Astrocyte (in vitro differentiated cells and primary cell): ENCODE results near the gene LMLN. TPM values are rescaled to one million over a fixed set of nuclear protein-coding genes. Genes with fewer than 3 reads are reported as not detected.

Source experiments
- DNase-seq: peaks from one replicate; pipeline ENCODE4 v3.0.0-alpha.2; 2010; ENCODE audit warnings: low read depth
- FAIRE-seq: peaks from 2 replicates; lab custom pipeline; 2011; peaks lifted over from hg19 to GRCh38; lab: Jason Lieb, UNC
- H2AFZ ChIP-seq: 2 replicates; pipeline ENCODE4 v1.6.0; 2012; ENCODE audit warnings: low read depth, low read length, inconsistent platforms
- H3K27ac ChIP-seq: 2 replicates; pipeline ENCODE4 v1.5.1; 2011; ENCODE audit warnings: low read depth, low read length, inconsistent platforms
- H3K27me3 ChIP-seq: 2 replicates; pipeline ENCODE4 v1.6.0; 2011; ENCODE audit warnings: low read length, inconsistent platforms; ENCODE audit not compliant: insufficient read depth
- H3K36me3 ChIP-seq: 2 replicates; pipeline ENCODE4 v1.5.1; 2011; ENCODE audit warnings: low read length, inconsistent platforms; ENCODE audit not compliant: insufficient read depth
- H3K4me1 ChIP-seq: 2 replicates; pipeline ENCODE4 v1.5.1; 2011; ENCODE audit warnings: low read length, inconsistent platforms; ENCODE audit not compliant: insufficient read depth
- H3K4me2 ChIP-seq: 2 replicates; pipeline ENCODE4 v1.6.0; 2012; ENCODE audit warnings: low read length, inconsistent platforms
- H3K4me3 ChIP-seq: 2 replicates; pipeline ENCODE4 v1.5.1; 2011; ENCODE audit warnings: low read depth, mild to moderate bottlenecking, low read length, inconsistent platforms; ENCODE audit not compliant: insufficient read depth
- H3K79me2 ChIP-seq: 2 replicates; pipeline ENCODE4 v1.6.0; 2012; ENCODE audit warnings: mild to moderate bottlenecking, low read length, inconsistent platforms; ENCODE audit not compliant: insufficient read depth
- H3K9ac ChIP-seq: 2 replicates; pipeline ENCODE4 v1.6.0; 2012; ENCODE audit warnings: mild to moderate bottlenecking, low read length, inconsistent platforms
- H3K9me3 ChIP-seq: 2 replicates; pipeline ENCODE4 v1.5.1; 2012; ENCODE audit warnings: low read depth, mild to moderate bottlenecking, low read length, inconsistent platforms; ENCODE audit not compliant: insufficient read depth
- H4K20me1 ChIP-seq: 2 replicates; pipeline ENCODE4 v1.6.0; 2012; ENCODE audit warnings: low read length, inconsistent platforms; ENCODE audit not compliant: insufficient read depth
- H3K27ac Mint-ChIP-seq: one replicate; pipeline ENCODE4 v1.8.0; 2021; ENCODE audit warnings: mild to moderate bottlenecking, mixed read lengths; ENCODE audit not compliant: unreplicated experiment
- H3K27me3 Mint-ChIP-seq: one replicate; pipeline ENCODE4 v1.8.0; 2021; ENCODE audit warnings: low read depth, mixed read lengths; ENCODE audit not compliant: unreplicated experiment
- H3K36me3 Mint-ChIP-seq: one replicate; pipeline ENCODE4 v1.8.0; 2021; ENCODE audit warnings: low read depth, mixed read lengths; ENCODE audit not compliant: unreplicated experiment
- H3K4me1 Mint-ChIP-seq: one replicate; pipeline ENCODE4 v1.8.0; 2021; ENCODE audit warnings: low read depth, mixed read lengths; ENCODE audit not compliant: unreplicated experiment
- H3K4me3 Mint-ChIP-seq: one replicate; pipeline ENCODE4 v1.8.0; 2021; ENCODE audit warnings: mild to moderate bottlenecking, moderate library complexity, mixed read lengths; ENCODE audit not compliant: unreplicated experiment
- H3K9me3 Mint-ChIP-seq: one replicate; pipeline ENCODE4 v1.8.0; 2021; ENCODE audit warnings: mild to moderate bottlenecking, mixed read lengths; ENCODE audit not compliant: unreplicated experiment
- CTCF ChIP-seq: IDR thresholded peaks from 2 replicates; pipeline ENCODE4 v1.5.1; 2011; ENCODE audit warnings: low read depth, mild to moderate bottlenecking, inconsistent platforms, low read length, moderate library complexity; ENCODE audit not compliant: insufficient read depth
- EZH2 ChIP-seq: IDR thresholded peaks from 2 replicates; pipeline ENCODE4 v1.6.1; 2012; ENCODE audit warnings: mild to moderate bottlenecking, low read length, inconsistent platforms; ENCODE audit not compliant: insufficient read depth
- total RNA-seq: library from RNA; stranded (reverse); gene quantifications from 2 replicates; pipeline ENCODE4 v1.2.1, GENCODE V29; 2021

The LMLN gene
- total RNA-seq, 1 donor from 2014 or later: 6.5 TPM

DNA sequence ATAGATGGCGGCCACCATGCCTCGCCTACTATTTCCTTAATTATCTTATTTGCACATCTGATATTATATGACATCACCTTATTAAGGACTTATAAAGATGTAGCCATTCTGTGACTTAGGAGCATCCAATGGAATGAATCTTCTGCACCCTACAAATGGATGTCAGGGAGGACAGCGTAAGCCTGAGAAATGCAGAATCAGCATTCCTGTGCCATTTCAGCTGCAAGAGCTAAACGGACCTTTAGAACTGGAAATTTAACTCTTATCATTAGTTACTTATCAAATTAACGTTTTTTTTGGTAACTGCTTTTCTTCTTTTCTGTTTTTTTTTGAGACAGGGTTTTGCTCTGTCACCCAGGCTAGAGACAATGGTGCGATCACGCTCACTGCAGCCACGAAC lies 65.6 kb downstream of the LMLN start:
- no peaks in the 10 kb centered on the region for H4K20me1 ChIP-seq
- H3K27me3 Mint-ChIP-seq: no peaks in the 10 kb centered on the region
- no peaks in the 10 kb centered on the region for H3K79me2 ChIP-seq
- FAIRE-seq: no peak
- no peak overlapping the region for H3K4me3 Mint-ChIP-seq
- no peak overlapping the region for H3K27ac ChIP-seq
- H3K9me3 Mint-ChIP-seq: no peaks in the 10 kb centered on the region
- no peak overlapping the region for H2AFZ ChIP-seq
- H3K36me3 ChIP-seq: no peaks in the 10 kb centered on the region
- no peaks in the 10 kb centered on the region for H3K4me1 Mint-ChIP-seq
- H3K27ac Mint-ChIP-seq: no peak overlapping the region
- no peak overlapping the region for H3K4me2 ChIP-seq
- H3K27me3 ChIP-seq: no peaks in the 10 kb centered on the region
- H3K36me3 Mint-ChIP-seq: no peaks in the 10 kb centered on the region
- H3K9ac ChIP-seq: no peak overlapping the region
- no peaks in the 10 kb centered on the region for H3K4me1 ChIP-seq
- no peaks in the 10 kb centered on the region for H3K9me3 ChIP-seq
- H3K4me3 ChIP-seq: no peak overlapping the region
- no peak for DNase-seq
- TF ChIP-seq EZH2: no peak
- TF ChIP-seq CTCF: no peak

- DNase-seq (no peak), FAIRE-seq (no peak)
- no peaks in the 10 kb centered on the region for H3K27me3 Mint-ChIP-seq
- Histone ChIP-seq H3K36me3 (no peaks in the 10 kb centered on the region), H4K20me1 (no peaks in the 10 kb centered on the region), H3K4me1 (no peaks in the 10 kb centered on the region), H3K27ac (no peak overlapping the region), H3K9me3 (no peaks in the 10 kb centered on the region), H3K79me2 (no peaks in the 10 kb centered on the region), H3K27me3 (no peaks in the 10 kb centered on the region), H3K9ac (no peak overlapping the region), H3K4me3 (no peak overlapping the region), H2AFZ (no peak overlapping the region), H3K4me2 (no peak overlapping the region)
- H3K36me3 Mint-ChIP-seq: no peaks in the 10 kb centered on the region
- H3K9me3 Mint-ChIP-seq: no peaks in the 10 kb centered on the region
- H3K27ac Mint-ChIP-seq: no peak overlapping the region
- H3K4me3 Mint-ChIP-seq: no peak overlapping the region
- TF ChIP-seq EZH2 (no peak), CTCF (no peak)
- no peaks in the 10 kb centered on the region for H3K4me1 Mint-ChIP-seq
Observed at GRCh38 chr3:198026620-198027019, 66.6 kb downstream of the LMLN start.

- FAIRE-seq (no peak), DNase-seq (no peak)
- Mint-ChIP-seq H3K27ac (no peak overlapping the region), H3K4me1 (no peaks in the 10 kb centered on the region), H3K27me3 (no peaks in the 10 kb centered on the region), H3K4me3 (no peak overlapping the region), H3K36me3 (no peaks in the 10 kb centered on the region), H3K9me3 (no peaks in the 10 kb centered on the region)
- TF ChIP-seq CTCF (no peak), EZH2 (no peak)
- Histone ChIP-seq H3K36me3 (no peaks in the 10 kb centered on the region), H3K9me3 (no peaks in the 10 kb centered on the region), H4K20me1 (no peaks in the 10 kb centered on the region), H3K27me3 (no peaks in the 10 kb centered on the region), H3K4me2 (no peak overlapping the region), H3K9ac (no peak overlapping the region), H3K4me3 (no peak overlapping the region), H3K79me2 (no peaks in the 10 kb centered on the region), H3K27ac (no peak overlapping the region), H3K4me1 (no peaks in the 10 kb centered on the region), H2AFZ (no peak overlapping the region)
Observed at GRCh38 chr3:198027045-198027798, 67.2 kb downstream of the LMLN start.
